ENCODE data around the gene FAM234A.

The FAM234A gene

DNA sequence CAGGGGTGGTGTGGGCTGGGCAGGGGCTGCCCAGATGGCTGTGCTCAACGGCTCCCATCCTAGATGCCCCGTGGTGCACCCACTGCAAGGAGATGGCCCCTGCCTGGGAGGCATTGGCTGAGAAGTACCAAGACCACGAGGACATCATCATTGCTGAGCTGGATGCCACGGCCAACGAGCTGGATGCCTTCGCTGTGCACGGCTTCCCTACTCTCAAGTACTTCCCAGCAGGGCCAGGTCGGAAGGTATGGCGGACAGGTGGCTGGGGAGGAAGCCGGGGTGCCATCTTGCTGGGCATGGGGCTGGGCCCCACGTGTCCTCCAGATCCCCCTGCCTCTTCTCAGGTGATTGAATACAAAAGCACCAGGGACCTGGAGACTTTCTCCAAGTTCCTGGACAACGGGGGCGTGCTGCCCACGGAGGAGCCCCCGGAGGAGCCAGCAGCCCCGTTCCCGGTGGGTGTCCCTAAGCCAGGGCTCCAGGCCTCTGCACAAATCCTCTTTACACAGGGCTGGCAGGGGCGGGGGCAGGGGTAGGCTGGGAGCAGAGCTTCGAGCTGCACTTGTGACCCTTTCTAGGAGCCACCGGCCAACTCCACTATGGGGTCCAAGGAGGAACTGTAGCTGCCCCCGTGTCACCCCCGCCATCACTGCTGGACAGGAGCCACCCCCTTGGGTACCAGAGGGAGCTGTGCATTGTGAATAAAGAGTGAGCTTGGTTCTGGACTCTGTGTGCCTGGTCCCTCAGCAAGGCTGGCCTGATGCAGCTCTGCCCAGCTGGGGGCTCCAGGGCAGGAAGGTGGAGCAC is 52.1 kb downstream of the FAM234A start:
- in situ Hi-C loops (cut with MboI; ENCODE audit: low pct_unique_long_range_greater_than_20kb, low sequenced_read_pairs, unreplicated experiment), result no loop called here
- no peak for DNase-seq (ENCODE audit: low spot score)
- TF ChIP-seq, protein P1, sequence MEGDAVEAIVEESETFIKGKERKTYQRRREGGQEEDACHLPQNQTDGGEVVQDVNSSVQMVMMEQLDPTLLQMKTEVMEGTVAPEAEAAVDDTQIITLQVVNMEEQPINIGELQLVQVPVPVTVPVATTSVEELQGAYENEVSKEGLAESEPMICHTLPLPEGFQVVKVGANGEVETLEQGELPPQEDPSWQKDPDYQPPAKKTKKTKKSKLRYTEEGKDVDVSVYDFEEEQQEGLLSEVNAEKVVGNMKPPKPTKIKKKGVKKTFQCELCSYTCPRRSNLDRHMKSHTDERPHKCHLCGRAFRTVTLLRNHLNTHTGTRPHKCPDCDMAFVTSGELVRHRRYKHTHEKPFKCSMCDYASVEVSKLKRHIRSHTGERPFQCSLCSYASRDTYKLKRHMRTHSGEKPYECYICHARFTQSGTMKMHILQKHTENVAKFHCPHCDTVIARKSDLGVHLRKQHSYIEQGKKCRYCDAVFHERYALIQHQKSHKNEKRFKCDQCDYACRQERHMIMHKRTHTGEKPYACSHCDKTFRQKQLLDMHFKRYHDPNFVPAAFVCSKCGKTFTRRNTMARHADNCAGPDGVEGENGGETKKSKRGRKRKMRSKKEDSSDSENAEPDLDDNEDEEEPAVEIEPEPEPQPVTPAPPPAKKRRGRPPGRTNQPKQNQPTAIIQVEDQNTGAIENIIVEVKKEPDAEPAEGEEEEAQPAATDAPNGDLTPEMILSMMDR (IDR thresholded peaks at IDR 0.05; ENCODE audit: extremely low read depth, insufficient read depth, missing control alignments), result no peak

DNA sequence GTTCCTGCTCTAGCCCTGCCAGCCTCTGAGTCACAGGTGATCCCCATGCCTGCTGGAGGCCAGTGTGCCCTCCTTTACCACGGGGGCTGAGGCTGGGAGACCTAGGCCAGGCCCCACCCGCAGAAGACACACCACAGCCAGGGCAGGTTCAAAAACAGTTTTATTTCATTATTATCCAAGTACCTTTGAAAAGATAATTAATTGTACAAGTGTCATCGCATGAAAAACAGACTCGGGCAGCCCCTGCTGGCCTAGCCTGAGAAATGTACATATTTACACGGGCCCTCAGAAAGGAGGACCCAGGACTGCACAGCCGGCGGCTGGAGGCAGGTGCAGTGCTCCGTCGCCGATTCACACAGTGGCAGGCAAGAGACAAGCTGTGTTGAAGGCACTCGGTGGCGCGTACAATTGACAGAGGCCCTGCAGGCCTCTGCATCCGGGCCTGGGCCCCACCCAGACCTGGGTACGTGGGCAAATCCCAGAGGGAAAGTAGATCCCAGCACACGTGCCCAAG is 52.7 kb downstream of the FAM234A start:
- in situ Hi-C loops (cut with MboI; ENCODE audit: low pct_unique_long_range_greater_than_20kb, low sequenced_read_pairs, unreplicated experiment), result no loop called here
- DNase-seq (ENCODE audit: low spot score), result no peak
- TF ChIP-seq, protein P1 (IDR thresholded peaks at IDR 0.05; ENCODE audit: extremely low read depth, insufficient read depth, missing control alignments), result no peak

DNA sequence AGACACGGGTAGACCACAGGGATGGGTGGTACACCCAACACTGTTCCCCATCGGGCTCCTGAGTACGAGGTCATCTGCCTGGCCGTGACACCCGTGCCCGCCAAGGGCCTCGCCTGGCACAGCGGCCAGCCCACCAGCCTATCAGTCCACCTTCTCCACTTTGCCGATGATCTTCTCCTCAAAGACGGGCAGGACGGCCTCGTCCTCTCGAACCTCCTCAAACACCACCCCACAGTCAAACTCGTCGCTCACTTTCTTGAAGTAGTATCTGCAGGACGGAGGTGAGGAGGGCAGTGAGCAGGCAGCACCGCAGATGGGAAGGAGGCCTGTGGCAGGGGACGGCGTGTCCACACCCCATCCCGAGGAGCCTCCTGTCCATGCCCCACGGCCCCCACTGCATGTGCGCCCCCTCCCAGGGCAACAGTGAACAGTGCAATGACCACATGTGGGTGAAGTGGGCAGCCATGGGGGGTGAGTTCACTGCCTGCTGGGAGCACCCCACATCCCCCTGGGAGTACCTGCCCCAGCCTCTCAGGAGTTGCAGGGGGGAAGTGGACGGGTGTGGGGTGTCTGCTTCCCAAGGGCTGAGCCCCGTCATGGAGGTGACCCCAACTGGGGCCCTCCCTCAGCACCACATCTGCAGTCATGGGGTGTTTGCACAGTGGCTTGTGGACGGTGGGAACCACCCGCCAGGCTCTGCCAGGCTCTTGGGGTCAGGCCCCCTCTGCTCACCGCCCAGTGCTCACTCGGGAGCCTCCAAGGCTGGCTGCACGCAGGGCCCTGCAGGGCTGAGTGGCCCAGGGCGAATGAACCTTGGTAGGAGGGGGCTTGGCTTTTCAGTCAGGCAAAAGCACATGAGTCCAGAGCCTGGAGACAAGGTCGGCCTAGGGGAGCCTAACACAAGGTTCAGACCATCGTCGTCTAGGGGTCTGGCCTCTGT is 53.6 kb downstream of the FAM234A start:
- no peak for DNase-seq (ENCODE audit: low spot score)
- TF ChIP-seq, protein P1 (IDR thresholded peaks at IDR 0.05; ENCODE audit: extremely low read depth, insufficient read depth, missing control alignments), result no peak
- in situ Hi-C loops (cut with MboI; ENCODE audit: low pct_unique_long_range_greater_than_20kb, low sequenced_read_pairs, unreplicated experiment), result no loop called here

DNA sequence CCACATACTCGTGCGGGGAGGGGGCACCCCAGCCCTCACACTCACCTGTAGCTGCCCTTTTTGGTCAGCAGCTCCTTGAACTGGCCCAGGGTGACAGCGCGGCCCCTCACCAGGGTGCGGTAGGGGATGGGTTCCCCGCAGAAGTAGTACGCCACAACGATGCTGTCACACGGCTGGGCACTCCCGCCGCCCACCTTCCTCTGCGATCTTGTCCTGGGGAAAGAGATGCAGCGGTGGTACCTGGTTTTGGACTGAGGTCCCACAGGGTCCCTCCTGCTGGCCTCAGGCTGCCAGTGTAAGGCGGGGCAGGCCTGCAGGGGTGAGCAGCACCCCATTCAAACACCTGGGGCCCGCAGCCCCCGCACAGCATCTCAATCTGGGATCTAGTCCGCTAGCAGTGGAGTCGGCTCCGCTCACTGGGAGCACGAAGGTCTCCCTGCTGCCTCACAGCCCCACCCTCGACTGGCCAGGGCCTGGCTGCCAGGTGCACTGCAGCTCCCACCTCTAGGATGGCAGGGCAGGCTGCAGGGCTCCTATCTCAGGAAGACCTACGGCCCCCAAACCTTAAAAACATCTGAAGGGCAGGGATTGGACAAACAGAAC is 54.9 kb downstream of the FAM234A start:
- TF ChIP-seq, protein P1 (IDR thresholded peaks at IDR 0.05; ENCODE audit: extremely low read depth, insufficient read depth, missing control alignments), result no peak
- in situ Hi-C loops (cut with MboI; ENCODE audit: low pct_unique_long_range_greater_than_20kb, low sequenced_read_pairs, unreplicated experiment), result no loop called here
- DNase-seq (ENCODE audit: low spot score), result no peak

DNA sequence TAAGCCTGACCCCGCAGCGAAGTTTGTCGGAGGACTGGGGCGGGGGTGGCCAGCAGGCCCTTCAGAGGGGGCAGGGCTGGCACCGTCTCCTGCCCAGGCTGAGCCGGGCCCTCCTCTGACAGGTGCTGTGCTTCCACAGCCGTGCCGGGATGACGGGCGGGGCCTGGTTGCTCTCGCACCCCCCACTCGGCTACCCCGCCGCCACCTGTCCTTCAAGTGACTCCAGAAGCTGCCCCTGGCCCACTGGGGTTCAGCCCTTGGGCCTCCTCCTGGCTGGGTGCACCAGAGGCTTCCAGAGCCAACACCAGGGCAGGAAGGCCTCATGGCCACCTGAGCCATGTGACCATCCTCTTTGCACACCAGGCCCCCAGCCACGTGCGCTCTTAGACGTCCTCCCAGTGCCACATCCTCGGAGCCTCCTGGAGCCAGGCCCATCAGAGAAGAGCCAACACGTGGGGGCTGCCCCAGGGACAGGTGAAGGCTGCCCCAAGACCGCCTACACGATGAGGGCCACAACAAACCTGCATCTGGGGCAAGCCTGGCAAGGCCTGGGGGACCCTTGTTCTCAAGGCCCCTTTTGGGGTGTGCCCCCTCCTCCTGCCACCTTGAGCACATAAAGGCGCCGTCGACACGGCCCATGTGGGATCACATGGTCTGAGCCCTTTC is 55.5 kb downstream of the FAM234A start:
- no peak for DNase-seq (ENCODE audit: low spot score)
- in situ Hi-C loops (cut with MboI; ENCODE audit: low pct_unique_long_range_greater_than_20kb, low sequenced_read_pairs, unreplicated experiment), result no loop called here
- TF ChIP-seq, protein P1 (IDR thresholded peaks at IDR 0.05; ENCODE audit: extremely low read depth, insufficient read depth, missing control alignments), result no peak
